CD14-positive monocyte (primary cell): ENCODE measurements around the gene ZNF445. TPM values are rescaled to one million over a fixed set of nuclear protein-coding genes. Genes with fewer than 3 reads are reported as not detected.

Experiments
- DNase-seq, 3 donors: peaks; one replicate each; pipeline ENCODE4 v3.0.0-alpha.2; 2011 to 2022
- H2AFZ ChIP-seq: 2 replicates; pipeline ENCODE4 v1.6.0; 2012; ENCODE audit warnings: mild to moderate bottlenecking, low read depth, low read length, inconsistent platforms; ENCODE audit not compliant: insufficient read depth, poor library complexity, severe bottlenecking
- H3K27ac ChIP-seq, 2 donors: 1 replicate in 1 of 2; 2 replicates in 1 of 2; pipeline ENCODE4 v1.5.1; 2012 to 2013; ENCODE audit warnings: low read length in 2 of 2, control low read depth in 1 of 2, inconsistent platforms in 1 of 2, low read depth in 1 of 2, mild to moderate bottlenecking in 1 of 2
- H3K27me3 ChIP-seq, 2 donors: one replicate each; pipeline versions ENCODE4 v1.6.0 to v1.6.1; 2011 to 2013; ENCODE audit warnings: low read length in 2 of 2; ENCODE audit not compliant: control insufficient read depth in 2 of 2, insufficient read depth in 2 of 2
- H3K36me3 ChIP-seq, 2 donors: replicated peaks in 1 of 2; 1 replicate in 1 of 2; 2 replicates in 1 of 2; pipeline versions ENCODE4 v1.5.1 to v1.6.1; 2012 to 2013; ENCODE audit warnings: low read length in 2 of 2, control low read depth in 1 of 2, inconsistent platforms in 1 of 2, mild to moderate bottlenecking in 1 of 2; ENCODE audit not compliant: insufficient read depth in 2 of 2, control insufficient read depth in 1 of 2
- H3K4me1 ChIP-seq, 2 donors: 1 replicate in 1 of 2; 2 replicates in 1 of 2; pipeline versions ENCODE4 v1.5.1 to v1.6.1; 2012 to 2013; ENCODE audit warnings: low read length in 2 of 2, control low read depth in 1 of 2, inconsistent platforms in 1 of 2, mild to moderate bottlenecking in 1 of 2, moderate library complexity in 1 of 2; ENCODE audit not compliant: insufficient read depth in 2 of 2, control insufficient read depth in 1 of 2
- H3K4me2 ChIP-seq: replicated peaks from 2 replicates; pipeline ENCODE3; 2012; ENCODE audit warnings: low read length, moderate library complexity, mild to moderate bottlenecking; ENCODE audit not compliant: poor library complexity, severe bottlenecking; ENCODE audit errors: extremely low read depth
- H3K4me3 ChIP-seq, 3 experiments: fragments of 200-600 bp in 1 of 3; sonication (generic) in 1 of 3; replicated peaks in 1 of 3; 1 replicate in 2 of 3; 2 replicates in 1 of 3; pipeline ENCODE4 v1.5.1; 2011 to 2013; ENCODE audit warnings: low read length in 3 of 3, mild to moderate bottlenecking in 3 of 3, control low read depth in 2 of 3, low read depth in 2 of 3, inconsistent platforms in 1 of 3, moderate library complexity in 1 of 3
- H3K79me2 ChIP-seq: 2 replicates; pipeline ENCODE4 v1.6.0; 2012; ENCODE audit warnings: mild to moderate bottlenecking, control low read depth, inconsistent platforms, low read length, moderate library complexity; ENCODE audit not compliant: insufficient read depth
- H3K9ac ChIP-seq: 2 replicates; pipeline ENCODE4 v1.6.0; 2017; ENCODE audit warnings: low read length, mild to moderate bottlenecking; ENCODE audit not compliant: insufficient read depth, poor library complexity, severe bottlenecking
- H3K9me3 ChIP-seq, 2 donors: replicated peaks in 1 of 2; 1 replicate in 1 of 2; 2 replicates in 1 of 2; pipeline versions ENCODE4 v1.5.1 to v1.6.1; 2012 to 2013; ENCODE audit warnings: low read length in 2 of 2, control low read depth in 1 of 2; ENCODE audit not compliant: control insufficient read depth in 1 of 2, insufficient read depth in 1 of 2
- H4K20me1 ChIP-seq: 2 replicates; pipeline ENCODE4 v1.6.0; 2012; ENCODE audit warnings: mild to moderate bottlenecking, low read length, control low read depth, moderate library complexity; ENCODE audit not compliant: insufficient read depth
- H3K27ac Mint-ChIP-seq, 7 donors: one replicate each; pipeline ENCODE4 v1.8.0; 2020; ENCODE audit warnings: mild to moderate bottlenecking in 7 of 7, mixed read lengths in 7 of 7, moderate library complexity in 6 of 7, inconsistent platforms in 2 of 7
- H3K27me3 Mint-ChIP-seq, 3 donors: one replicate each; pipeline ENCODE4 v1.8.0; 2021 to 2022; ENCODE audit warnings: low read depth in 3 of 3, mild to moderate bottlenecking in 3 of 3, mixed read lengths in 3 of 3, moderate library complexity in 3 of 3, inconsistent platforms in 1 of 3
- H3K36me3 Mint-ChIP-seq, 2 donors: one replicate each; pipeline ENCODE4 v1.8.0; 2020; ENCODE audit warnings: mixed read lengths in 2 of 2, inconsistent platforms in 1 of 2, mild to moderate bottlenecking in 1 of 2
- H3K4me1 Mint-ChIP-seq: one replicate; pipeline ENCODE4 v1.8.0; 2020; ENCODE audit warnings: mild to moderate bottlenecking, mixed read lengths
- H3K4me3 Mint-ChIP-seq, 2 donors: one replicate each; pipeline ENCODE4 v1.8.0; 2020; ENCODE audit warnings: mild to moderate bottlenecking in 2 of 2, mixed read lengths in 2 of 2, moderate library complexity in 1 of 2
- H3K9me3 Mint-ChIP-seq, 7 donors: one replicate each; pipeline ENCODE4 v1.8.0; 2020 to 2022; ENCODE audit warnings: mixed read lengths in 7 of 7, mild to moderate bottlenecking in 6 of 7, moderate library complexity in 6 of 7, inconsistent platforms in 2 of 7
- CTCF ChIP-seq: fragments of 200-600 bp; IDR thresholded peaks from one replicate; pipeline ENCODE4 v1.8.0; 2022; ENCODE audit warnings: antibody characterized with exemption, mild to moderate bottlenecking
- WGBS: methylation state at CpG from one replicate; pipeline ENCODE4 v1.1.5; 2013; ENCODE audit warnings: missing lambda C conversion rate; ENCODE audit not compliant: insufficient coverage; 5-methylcytosine and 5-hydroxymethylcytosine counted together
- intact Hi-C, 2 donors: fragments of 100-400 bp; cut with micrococcal nuclease; formaldehyde crosslinking; loops; one replicate each; pipeline versions ENCODE4 v1.15.0 to v1.15.1; 2023
- polyA plus RNA-seq, 3 donors: library from polyadenylated mRNA; depleted of rRNA in 1 of 3; unstranded in 2 of 3; stranded (reverse) in 1 of 3; fragments of 300-500 nt in 2 of 3; fragments of >200 nt in 1 of 3; fragmentation: Illumina TruSeq in 2 of 3; gene quantifications; 1 replicate in 2 of 3; 2 replicates in 1 of 3; pipeline ENCODE4 v1.2.3, GENCODE V29; 2012 to 2021

The ZNF445 gene
- polyA plus RNA-seq, 3 donors = 0.41 to 2.5 (median 1.1) TPM

GRCh38 chr3:44424758-44425157, 52.7 kb downstream of the ZNF445 start:
- H3K36me3 ChIP-seq = no peaks in the 10 kb centered on the region
- WGBS = 100% methylated on average over 1 of the region's 3 CpGs
- H3K4me1 Mint-ChIP-seq = peaks cover 2% of the 10 kb centered on the region
- peaks cover 0 to 2% (median 0%) of the 10 kb centered on the region in 7 donors for H3K9me3 Mint-ChIP-seq
- H3K4me3 Mint-ChIP-seq = no peak overlapping the region
- no peaks in the 10 kb centered on the region for H3K79me2 ChIP-seq
- H4K20me1 ChIP-seq = peaks cover 4% of the 10 kb centered on the region
- no peak overlapping the region for H3K4me3 ChIP-seq
- no peak overlapping the region for H3K27ac ChIP-seq
- no peak overlapping the region for H3K9ac ChIP-seq
- TF ChIP-seq CTCF = no peak
- no peak overlapping the region for H3K4me2 ChIP-seq
- no peak for DNase-seq
- H3K27me3 Mint-ChIP-seq = peaks cover 0 to 3% (median 0%) of the 10 kb centered on the region in 3 donors
- peaks cover 7 to 12% of the 10 kb centered on the region in 2 donors for H3K36me3 Mint-ChIP-seq
- intact Hi-C loops = no loop called here
- H3K27ac Mint-ChIP-seq = peak overlapping the region in 1 of 7 donors; percentile 16
- no peak overlapping the region for H2AFZ ChIP-seq
- no peaks in the 10 kb centered on the region for H3K27me3 ChIP-seq
- no peaks in the 10 kb centered on the region for H3K9me3 ChIP-seq
- no peaks in the 10 kb centered on the region for H3K4me1 ChIP-seq

- Histone ChIP-seq H3K27ac (no peak overlapping the region), H3K9me3 (no peaks in the 10 kb centered on the region), H2AFZ (no peak overlapping the region), H3K27me3 (no peaks in the 10 kb centered on the region), H4K20me1 (peaks cover 4% of the 10 kb centered on the region), H3K4me1 (no peaks in the 10 kb centered on the region), H3K9ac (no peak overlapping the region), H3K79me2 (no peaks in the 10 kb centered on the region), H3K4me3 (no peak overlapping the region), H3K4me2 (no peak overlapping the region), H3K36me3 (no peaks in the 10 kb centered on the region)
- H3K27ac Mint-ChIP-seq = peak overlapping the region in 2 of 7 donors; percentile 6 to 10
- no peak for DNase-seq
- no peak for TF ChIP-seq CTCF
- peaks cover 0 to 9% (median 3%) of the 10 kb centered on the region in 7 donors for H3K9me3 Mint-ChIP-seq
- 97% methylated on average over 6 of the region's 6 CpGs for WGBS
- H3K36me3 Mint-ChIP-seq = peaks cover 4 to 12% of the 10 kb centered on the region in 2 donors
- H3K4me3 Mint-ChIP-seq = no peak overlapping the region
- peaks cover 2% of the 10 kb centered on the region for H3K4me1 Mint-ChIP-seq
- H3K27me3 Mint-ChIP-seq = peaks cover 0 to 6% (median 0%) of the 10 kb centered on the region in 3 donors
- intact Hi-C loops = no loop called here
These were observed 56.2 kb downstream of the ZNF445 start for GRCh38 chr3:44421280-44421679.
